Activated CD4-positive, alpha-beta T cell treated with anti-CD3 and anti-CD28 coated beads for 36 hours (primary cell): ENCODE data around the gene LSM3. TPM values are rescaled to one million over a fixed set of nuclear protein-coding genes. Genes with fewer than 3 reads are reported as not detected.

Experiments used
- ATAC-seq: fragments of 200-7000 bp; cut with Tn5 transposase; one replicate; pipeline ENCODE4 v1.10.0; 2021; ENCODE audit warnings: mild to moderate bottlenecking, moderate library complexity
- CTCF ChIA-PET: fragments of 350-600 bp; sonication (Branson Sonifier 250); formaldehyde crosslinking; loops from one replicate; lab custom pipeline; 2021; ENCODE audit warnings: antibody characterized with exemption; lab: Charles Lee
- POLR2A ChIA-PET: fragments of 350-600 bp; sonication (Branson Sonifier 250); formaldehyde crosslinking; loops from one replicate; lab custom pipeline; 2021; ENCODE audit warnings: antibody characterized with exemption, inconsistent platforms; lab: Charles Lee
- DNase-seq: peaks from one replicate; pipeline ENCODE4 v3.0.0-alpha.2; 2020
- H3K27ac Mint-ChIP-seq: one replicate; pipeline ENCODE4 v1.8.0; 2021; ENCODE audit warnings: mixed read lengths
- H3K27me3 Mint-ChIP-seq: one replicate; pipeline ENCODE4 v1.8.0; 2021; ENCODE audit warnings: mixed read lengths
- H3K36me3 Mint-ChIP-seq: one replicate; pipeline ENCODE4 v1.8.0; 2021; ENCODE audit warnings: low read depth, mixed read lengths
- H3K4me1 Mint-ChIP-seq: one replicate; pipeline ENCODE4 v1.8.0; 2021; ENCODE audit warnings: mixed read lengths
- H3K4me3 Mint-ChIP-seq: one replicate; pipeline ENCODE4 v1.8.0; 2021; ENCODE audit warnings: mild to moderate bottlenecking, moderate library complexity, mixed read lengths
- H3K9me3 Mint-ChIP-seq: one replicate; pipeline ENCODE4 v1.8.0; 2021; ENCODE audit warnings: low read depth, mixed read lengths
- intact Hi-C, 2 experiments: fragments of 100-400 bp; cut with DNase I in 1 of 2; cut with micrococcal nuclease in 1 of 2; formaldehyde crosslinking; loops; one replicate each; pipeline versions ENCODE4 v1.14.2 to v1.15.1; 2022 to 2024; cut with DNase I, micrococcal nuclease
- total RNA-seq, 2 experiments: library from RNA; stranded (reverse); gene quantifications; one replicate each; pipeline ENCODE4 v1.2.3, GENCODE V29; 2021

LSM3 gene
- total RNA-seq, 2 experiments from 2014 or later, result 23.0 to 30.2 TPM

DNA sequence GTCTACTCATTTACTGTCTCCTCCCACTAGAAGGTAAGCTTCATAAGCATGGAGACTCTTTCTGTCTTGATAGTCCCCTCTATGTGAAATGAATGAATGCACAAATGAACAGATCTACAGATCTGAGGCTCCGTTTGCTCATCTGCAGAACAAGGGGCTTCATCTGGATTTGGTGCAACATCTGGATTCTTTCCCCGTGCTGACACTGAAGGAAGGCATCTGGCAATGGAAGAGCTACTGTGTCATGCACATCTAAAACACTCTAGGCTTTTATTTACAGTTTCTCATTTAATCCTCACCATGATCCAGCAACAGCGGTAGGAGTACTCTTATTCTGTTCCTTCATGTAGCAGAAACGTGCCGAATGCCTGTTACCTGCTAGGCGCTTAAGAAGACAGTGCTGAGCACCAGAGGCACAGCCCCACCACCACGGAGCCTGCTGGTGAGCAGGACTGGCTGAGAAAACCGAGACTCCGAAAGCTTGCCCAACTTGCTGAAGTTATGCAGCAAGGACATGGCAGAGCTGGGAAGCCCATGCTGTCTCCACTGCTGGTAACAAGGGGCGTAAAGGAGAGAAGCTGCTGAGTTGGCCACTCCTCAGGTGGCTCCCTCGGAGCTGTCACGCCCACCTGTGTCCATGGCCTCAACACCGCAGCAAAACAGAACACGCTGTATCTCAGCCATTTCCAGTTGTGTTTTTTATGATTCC is 31.1 kb downstream of the LSM3 start:
- Mint-ChIP-seq H3K27me3 (no peaks in the 10 kb centered on the region), H3K9me3 (no peaks in the 10 kb centered on the region), H3K4me3 (no peak overlapping the region), H3K27ac (no peak overlapping the region), H3K4me1 (no peaks in the 10 kb centered on the region), H3K36me3 (no peaks in the 10 kb centered on the region)
- ATAC-seq (no peak), DNase-seq (no peak)
- POLR2A ChIA-PET, result no interaction called here
- intact Hi-C loops, result no loop called here
- CTCF ChIA-PET, result interaction anchor here (0.8 kb wide), 1 partner anchor 14 kb away, joined by 3 read pairs; no protein-coding TSS in a partner anchor

- Mint-ChIP-seq H3K4me1 (no peaks in the 10 kb centered on the region), H3K27ac (no peak overlapping the region), H3K36me3 (no peaks in the 10 kb centered on the region), H3K9me3 (no peaks in the 10 kb centered on the region), H3K4me3 (no peak overlapping the region), H3K27me3 (no peaks in the 10 kb centered on the region)
- no peak for DNase-seq
- ATAC-seq, result no peak
- intact Hi-C loops, result no loop called here
- CTCF ChIA-PET, result interaction anchor here (0.9 to 4.2 kb wide), 2 partner anchors 8 to 13 kb away, joined by 3 to 35 read pairs; no protein-coding TSS in a partner anchor
- POLR2A ChIA-PET, result no interaction called here
These were observed 31.7 kb downstream of the LSM3 start for GRCh38 chr3:14210290-14210688.

DNA sequence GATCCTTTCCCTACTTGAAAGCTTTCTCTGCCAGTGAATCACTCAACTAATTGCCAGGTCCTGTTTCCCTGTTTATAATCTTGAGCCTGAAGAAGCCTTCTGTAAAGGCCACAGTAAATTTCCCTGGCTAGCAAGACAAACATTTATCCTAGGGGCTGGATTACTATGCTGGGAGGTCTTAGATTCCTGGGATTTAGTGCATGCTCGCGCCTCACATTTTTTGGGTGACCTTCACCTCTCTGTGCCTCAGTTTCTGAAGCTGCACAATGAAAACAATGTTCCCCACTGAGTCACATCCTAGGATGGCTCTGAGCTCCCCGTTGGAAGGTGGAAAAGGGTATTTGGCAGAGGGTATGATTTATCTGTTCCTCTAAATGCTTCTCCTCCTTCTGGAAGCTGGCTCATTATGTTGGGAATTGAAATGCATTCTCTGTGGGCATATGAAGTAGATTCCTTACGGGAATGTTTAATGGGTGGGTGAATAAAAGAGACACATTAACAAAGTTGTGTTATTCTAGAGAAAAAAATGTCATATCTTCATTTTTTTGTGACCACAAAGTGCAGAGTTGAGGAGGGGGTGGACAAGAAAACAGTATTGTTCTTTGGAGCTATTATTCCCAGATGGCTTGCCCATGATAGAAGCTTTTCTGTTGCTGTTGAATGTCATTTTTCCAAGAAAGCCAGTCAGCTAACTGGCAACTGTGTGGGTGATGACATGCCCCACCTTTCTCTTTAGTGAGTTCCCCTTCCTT is 32.4 kb downstream of the LSM3 start:
- no peaks in the 10 kb centered on the region for H3K36me3 Mint-ChIP-seq
- no peak overlapping the region for H3K4me3 Mint-ChIP-seq
- H3K27me3 Mint-ChIP-seq, result no peaks in the 10 kb centered on the region
- DNase-seq (no peak), ATAC-seq (no peak)
- ChIA-PET POLR2A (no interaction called here), CTCF (interaction anchor here (0.6 to 4.2 kb wide), 6 partner anchors 9 to 314 kb away, joined by 3 to 35 read pairs (median 3); no protein-coding TSS in a partner anchor)
- no peaks in the 10 kb centered on the region for H3K9me3 Mint-ChIP-seq
- H3K4me1 Mint-ChIP-seq, result no peaks in the 10 kb centered on the region
- intact Hi-C loops, result no loop called here
- no peak overlapping the region for H3K27ac Mint-ChIP-seq

GRCh38 chr3:14211621-14212020 is 33.0 kb downstream of the LSM3 start:
- ChIA-PET POLR2A (no interaction called here), CTCF (interaction anchor here (0.9 to 4.2 kb wide), 4 partner anchors 9 to 315 kb away, joined by 3 to 35 read pairs (median 6); no protein-coding TSS in a partner anchor)
- H3K9me3 Mint-ChIP-seq, result no peaks in the 10 kb centered on the region
- H3K4me1 Mint-ChIP-seq, result no peaks in the 10 kb centered on the region
- DNase-seq (no peak), ATAC-seq (no peak)
- no peak overlapping the region for H3K4me3 Mint-ChIP-seq
- no peak overlapping the region for H3K27ac Mint-ChIP-seq
- no peaks in the 10 kb centered on the region for H3K27me3 Mint-ChIP-seq
- intact Hi-C loops, result no loop called here
- no peaks in the 10 kb centered on the region for H3K36me3 Mint-ChIP-seq

GRCh38 chr3:14212032-14212431 is 33.4 kb downstream of the LSM3 start:
- Mint-ChIP-seq H3K4me1 (no peaks in the 10 kb centered on the region), H3K9me3 (no peaks in the 10 kb centered on the region), H3K4me3 (no peak overlapping the region), H3K27me3 (no peaks in the 10 kb centered on the region), H3K36me3 (no peaks in the 10 kb centered on the region), H3K27ac (no peak overlapping the region)
- ATAC-seq (no peak), DNase-seq (no peak)
- POLR2A ChIA-PET, result no interaction called here
- CTCF ChIA-PET, result interaction anchor here (1.4 to 4.2 kb wide), 3 partner anchors 10 to 315 kb away, joined by 3 to 35 read pairs (median 10); no protein-coding TSS in a partner anchor
- intact Hi-C loops, result no loop called here

DNA sequence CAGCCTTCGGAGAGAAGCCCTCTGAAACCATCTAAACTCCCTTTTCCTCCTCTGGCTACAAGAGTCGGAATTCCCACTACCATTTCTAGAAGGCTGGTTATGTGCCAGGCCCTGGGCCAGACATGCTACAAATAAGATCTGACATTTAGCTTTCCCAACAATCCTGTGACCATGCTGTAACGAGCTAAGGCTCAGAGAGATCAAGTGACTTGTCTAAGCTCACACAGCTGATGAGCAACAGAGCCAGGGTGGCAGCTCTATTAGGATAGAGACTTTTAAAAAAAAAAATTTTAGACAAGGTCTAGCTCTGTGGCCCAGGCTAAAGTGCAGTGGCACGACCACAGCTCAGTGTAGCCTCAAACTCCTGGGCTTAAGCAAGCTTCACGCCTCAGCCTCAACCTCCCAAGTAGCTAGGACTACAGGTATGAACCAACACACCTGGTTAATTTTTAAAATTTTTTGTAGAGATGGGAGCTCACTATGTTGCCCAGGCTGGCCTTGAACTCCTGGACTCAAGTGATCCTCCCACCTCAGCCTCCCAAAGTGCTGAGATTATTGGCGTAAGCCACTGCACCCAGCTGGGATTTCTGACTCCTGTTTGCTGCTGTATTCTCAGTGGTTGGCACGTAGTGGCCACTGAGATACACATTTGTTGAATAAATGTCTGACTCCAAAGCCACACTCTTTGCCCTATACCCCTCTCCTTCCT is 34.6 kb downstream of the LSM3 start:
- intact Hi-C loops, result no loop called here
- H3K4me3 Mint-ChIP-seq, result no peak overlapping the region
- ChIA-PET POLR2A (interaction anchor here (0.7 kb wide), 1 partner anchor 310 kb away, joined by 3 read pairs; no protein-coding TSS in a partner anchor), CTCF (interaction anchor here (1.1 to 4.2 kb wide), 3 partner anchors 8 to 317 kb away, joined by 3 to 35 read pairs (median 10); no protein-coding TSS in a partner anchor)
- H3K27me3 Mint-ChIP-seq, result no peaks in the 10 kb centered on the region
- H3K27ac Mint-ChIP-seq, result no peak overlapping the region
- DNase-seq (no peak), ATAC-seq (no peak)
- no peaks in the 10 kb centered on the region for H3K36me3 Mint-ChIP-seq
- no peaks in the 10 kb centered on the region for H3K4me1 Mint-ChIP-seq
- H3K9me3 Mint-ChIP-seq, result no peaks in the 10 kb centered on the region

DNA sequence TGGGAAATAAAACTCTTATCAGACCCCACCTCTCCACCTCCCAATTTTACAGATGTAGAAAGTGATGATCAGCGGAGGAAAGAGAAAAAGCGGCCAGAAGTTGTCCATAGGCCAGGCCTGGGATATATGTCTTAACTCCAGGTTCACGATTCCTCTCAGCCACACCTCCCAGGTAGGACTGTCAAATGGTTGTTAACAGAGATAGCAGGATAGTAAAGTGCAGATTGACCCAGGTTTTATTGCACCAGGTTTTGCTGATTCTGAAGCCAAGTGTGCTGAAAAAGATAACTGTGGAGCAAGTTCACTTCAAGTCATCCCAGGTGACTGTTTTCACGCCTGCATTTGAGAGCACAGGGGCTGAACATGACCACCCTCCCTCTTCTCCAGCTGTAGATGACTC is 36.1 kb downstream of the LSM3 start:
- ChIA-PET CTCF (no interaction called here), POLR2A (no interaction called here)
- intact Hi-C loops, result no loop called here

GRCh38 chr3:14216257-14217048 is 37.8 kb downstream of the LSM3 start:
- no peaks in the 10 kb centered on the region for H3K4me1 Mint-ChIP-seq
- H3K27ac Mint-ChIP-seq, result no peak overlapping the region
- POLR2A ChIA-PET, result no interaction called here
- H3K27me3 Mint-ChIP-seq, result peaks cover 2% of the 10 kb centered on the region
- DNase-seq (peak; percentile 22), ATAC-seq (no peak)
- CTCF ChIA-PET, result interaction anchor here (1.5 kb wide), 1 partner anchor 13 kb away, joined by 5 read pairs; no protein-coding TSS in a partner anchor
- peaks cover 4% of the 10 kb centered on the region for H3K36me3 Mint-ChIP-seq
- no peak overlapping the region for H3K4me3 Mint-ChIP-seq
- intact Hi-C loops, result no loop called here
- H3K9me3 Mint-ChIP-seq, result peaks cover 4% of the 10 kb centered on the region

More for the DNA sequence above, 36.1 kb downstream of the LSM3 start:
- Mint-ChIP-seq H3K27me3 (no peaks in the 10 kb centered on the region), H3K4me1 (no peaks in the 10 kb centered on the region), H3K36me3 (no peaks in the 10 kb centered on the region), H3K9me3 (no peaks in the 10 kb centered on the region), H3K4me3 (no peak overlapping the region), H3K27ac (no peak overlapping the region)
- DNase-seq, result no peak
- ATAC-seq, result no peak

DNA sequence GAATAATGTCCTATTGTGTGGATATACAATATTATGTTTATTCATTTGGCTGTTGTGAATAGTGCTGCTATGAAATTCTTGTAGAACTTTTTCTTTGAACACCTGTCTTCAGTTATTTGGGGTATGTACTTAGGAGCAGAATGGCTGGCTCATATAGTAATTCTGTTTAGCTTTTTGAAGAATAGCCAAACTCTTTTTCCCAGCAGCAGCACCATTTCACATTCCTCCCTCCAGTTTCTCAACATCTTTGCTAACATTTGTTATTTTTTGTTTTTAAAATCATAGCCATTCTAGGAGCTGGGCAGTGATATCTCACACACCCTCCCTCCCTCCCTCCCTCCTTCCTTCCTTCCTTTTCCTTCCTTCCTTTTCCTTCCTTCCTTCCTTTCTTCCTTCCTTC is 39.7 kb downstream of the LSM3 start:
- ATAC-seq (no peak), DNase-seq (no peak)
- intact Hi-C loops, result no loop called here
- Mint-ChIP-seq H3K27ac (no peak overlapping the region), H3K4me1 (no peaks in the 10 kb centered on the region), H3K36me3 (peaks cover 12% of the 10 kb centered on the region), H3K4me3 (no peak overlapping the region), H3K9me3 (peaks cover 11% of the 10 kb centered on the region), H3K27me3 (peaks cover 8% of the 10 kb centered on the region)
- ChIA-PET CTCF (interaction anchor here (1.0 to 1.8 kb wide), 2 partner anchors 14 to 16 kb away, joined by 3 to 4 read pairs; no protein-coding TSS in a partner anchor), POLR2A (no interaction called here)

GRCh38 chr3:14220933-14221332 is 42.3 kb downstream of the LSM3 start:
- Mint-ChIP-seq H3K36me3 (peaks cover 12% of the 10 kb centered on the region), H3K27me3 (peaks cover 18% of the 10 kb centered on the region), H3K4me3 (no peak overlapping the region), H3K9me3 (peaks cover 11% of the 10 kb centered on the region), H3K27ac (no peak overlapping the region), H3K4me1 (no peaks in the 10 kb centered on the region)
- ChIA-PET CTCF (no interaction called here), POLR2A (no interaction called here)
- DNase-seq (no peak), ATAC-seq (no peak)
- intact Hi-C loops, result no loop called here
